HG03139 (cell line): Measurements from ENCODE around the gene KIF11.
"Not testable (repeated sequence)": the region's sequence is repeated elsewhere in the genome, so short reads cannot be mapped to it uniquely, and the experiment has no call there.

Experiments
- ATAC-seq: cut with Tn5 transposase; IDR thresholded peaks from one replicate; pipeline ENCODE4 v1.9.1; 2021; ENCODE audit not compliant: unreplicated experiment

Gene KIF11

DNA sequence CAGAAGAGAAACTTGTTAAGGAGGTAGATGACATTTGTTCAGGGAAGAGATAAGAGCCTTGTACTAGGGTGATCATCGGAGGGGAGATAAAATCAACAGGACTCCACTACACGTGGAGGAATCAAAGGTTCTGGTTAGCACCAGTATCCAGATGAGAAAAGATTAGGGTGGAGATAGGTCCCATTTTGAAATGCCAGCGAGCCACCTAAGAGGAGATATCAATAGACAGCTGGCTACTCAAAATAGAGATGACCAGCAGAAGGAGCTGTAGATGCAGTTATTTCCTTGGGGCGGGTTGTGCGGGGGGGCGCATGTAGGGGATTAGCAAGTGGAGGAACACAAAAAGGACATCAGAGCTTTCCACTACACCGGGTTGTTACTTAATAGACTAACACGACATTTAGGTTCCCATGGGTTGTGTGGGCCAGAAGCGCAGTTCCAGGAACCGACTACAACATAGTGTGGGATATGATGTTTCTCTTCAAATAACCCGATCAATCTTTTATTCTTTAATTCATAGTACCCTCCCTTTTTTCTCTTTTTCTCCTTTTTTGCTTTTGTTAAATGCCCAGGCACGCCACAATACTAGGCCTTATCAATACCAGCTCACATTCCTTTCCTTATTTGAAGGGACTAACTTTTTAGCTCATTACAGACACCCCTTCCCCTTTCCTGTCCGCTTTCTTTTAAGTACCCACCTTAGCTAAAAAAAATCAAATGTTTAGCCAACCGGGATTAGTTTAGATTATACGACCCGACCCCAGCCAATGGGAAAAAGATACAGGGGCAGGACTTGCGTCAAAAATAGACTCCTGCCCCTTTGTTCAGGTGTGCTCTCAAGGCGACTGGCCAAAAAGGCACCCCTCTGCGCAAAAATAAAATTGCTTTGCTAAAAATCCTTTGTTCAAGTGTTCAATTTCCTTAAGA, 2.0 kb upstream of the KIF11 start:
- peak; percentile 5 for ATAC-seq

DNA sequence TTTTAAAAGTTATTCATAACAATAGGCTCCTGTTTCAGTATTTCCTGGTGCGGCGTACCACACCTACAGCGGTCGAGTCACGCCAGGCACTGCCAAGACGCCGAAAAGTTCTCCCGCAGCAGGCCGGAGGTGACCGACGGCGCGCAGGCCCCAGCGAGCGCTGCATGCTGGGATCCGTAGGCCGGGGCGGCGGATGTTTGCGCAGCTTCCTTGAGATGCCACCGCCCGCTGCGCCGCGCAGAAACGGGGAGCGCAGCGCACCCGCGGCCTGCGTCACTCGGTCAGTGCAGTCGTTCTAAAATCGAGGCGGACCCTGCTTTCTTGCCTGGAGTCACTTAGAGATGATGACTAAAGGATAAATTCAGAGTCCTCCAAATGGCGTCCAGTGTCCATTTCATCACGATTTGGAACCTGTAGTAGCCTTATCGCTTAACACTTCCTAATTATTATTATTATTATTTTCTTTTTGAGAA, 1.3 kb upstream of the KIF11 start:
- peak; percentile 64 for ATAC-seq

DNA sequence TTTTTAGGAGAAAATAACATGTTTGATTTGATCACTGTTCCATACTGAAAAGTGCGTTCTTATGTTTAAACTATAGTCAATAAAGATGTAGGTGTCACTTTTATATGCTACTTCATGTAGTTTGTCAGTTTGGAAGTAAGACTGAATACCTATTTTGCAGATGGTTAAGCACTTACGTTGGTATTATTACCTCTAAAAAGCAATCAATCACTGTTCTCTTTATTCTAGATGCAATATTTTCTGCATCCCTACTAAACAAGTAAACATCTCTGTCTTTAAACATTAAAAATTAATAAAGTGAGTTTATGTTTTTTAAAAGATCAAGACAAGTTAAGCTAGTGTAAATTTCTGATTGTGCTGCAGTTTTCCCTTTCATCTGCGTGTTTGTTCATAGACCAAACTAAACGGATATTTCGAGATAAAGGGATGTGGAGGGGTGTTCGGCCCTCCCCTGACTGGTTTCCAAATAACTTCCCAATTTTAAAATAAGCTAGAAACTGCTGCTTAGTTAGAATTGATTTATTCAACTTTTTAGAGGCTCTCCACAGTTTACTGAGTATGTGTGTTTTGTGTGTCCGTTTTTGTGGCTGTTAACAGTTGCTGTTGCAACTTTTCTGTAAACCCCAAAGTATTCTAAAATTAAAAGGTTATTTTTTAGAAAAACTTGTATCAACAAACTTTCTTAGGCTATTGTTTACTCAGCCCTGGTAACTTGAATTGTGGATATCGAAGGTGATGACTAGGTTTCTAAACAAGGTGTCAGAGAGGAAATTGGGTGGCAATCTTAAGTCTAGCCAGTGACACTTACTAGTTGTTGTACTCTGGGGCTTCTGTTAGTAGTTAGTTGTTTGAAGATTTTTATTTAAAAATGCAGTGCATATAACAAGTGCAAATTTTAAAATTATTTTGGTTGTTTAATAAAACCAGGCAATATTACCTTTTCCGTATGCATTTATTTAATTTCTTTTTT, 974 bp downstream of the KIF11 start:
- ATAC-seq: no peak

DNA sequence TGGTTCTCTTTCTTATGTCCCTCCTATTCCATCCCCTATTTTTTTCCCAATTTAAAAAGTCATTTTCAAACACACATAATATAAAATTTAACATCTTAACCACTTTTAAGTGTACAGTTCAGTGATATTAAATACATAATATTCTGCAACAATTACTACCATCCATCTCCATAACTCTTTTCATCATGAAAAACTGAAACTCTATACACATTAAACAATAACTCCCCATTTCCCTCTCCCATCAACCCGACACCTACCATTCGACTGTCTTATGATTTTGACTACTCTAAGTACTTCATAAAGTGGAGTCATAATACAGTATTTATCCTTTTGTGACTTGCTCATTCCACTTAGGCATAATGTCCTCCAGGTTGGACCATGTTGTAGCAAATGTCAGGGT, 2.6 kb downstream of the KIF11 start:
- ATAC-seq: no peak

DNA sequence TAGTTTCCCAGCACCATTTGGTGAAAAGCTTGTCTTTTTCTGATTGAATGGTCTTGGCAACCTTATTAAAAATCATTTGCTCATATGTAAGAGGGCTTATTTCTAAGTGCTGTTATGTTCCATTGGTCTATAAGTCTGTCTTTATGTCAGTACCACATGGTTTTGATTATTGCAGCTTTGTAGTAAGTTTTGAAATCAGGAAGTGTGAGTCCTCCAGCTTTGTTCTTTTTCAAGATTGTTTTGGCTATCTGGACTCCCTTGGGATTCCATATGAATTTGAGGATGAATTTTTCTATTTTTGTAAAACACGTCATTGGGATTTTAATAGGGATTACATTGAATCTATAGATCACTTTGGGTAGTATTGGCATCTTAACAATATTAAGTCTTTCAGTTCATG, 5.4 kb downstream of the KIF11 start:
- ATAC-seq: no peak

DNA sequence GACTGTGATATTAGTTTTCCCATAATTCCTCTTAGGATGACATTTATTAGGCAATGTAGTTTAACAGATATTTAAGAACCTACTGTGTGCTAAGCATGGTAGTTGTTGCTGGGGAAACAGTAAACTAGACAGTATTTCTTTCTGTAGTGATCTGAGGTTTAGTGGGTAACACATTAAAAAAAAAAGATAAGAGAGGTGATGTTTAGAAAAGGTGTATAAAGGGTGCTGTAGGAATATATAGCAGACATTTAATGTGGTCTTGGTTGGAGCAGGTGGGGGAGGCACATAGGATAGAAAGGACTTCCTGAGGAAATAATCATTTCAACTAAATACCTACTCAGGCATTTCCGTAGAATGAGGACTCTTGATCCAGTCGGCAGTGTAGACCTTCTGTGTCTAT, 11.9 kb downstream of the KIF11 start:
- no peak for ATAC-seq

DNA sequence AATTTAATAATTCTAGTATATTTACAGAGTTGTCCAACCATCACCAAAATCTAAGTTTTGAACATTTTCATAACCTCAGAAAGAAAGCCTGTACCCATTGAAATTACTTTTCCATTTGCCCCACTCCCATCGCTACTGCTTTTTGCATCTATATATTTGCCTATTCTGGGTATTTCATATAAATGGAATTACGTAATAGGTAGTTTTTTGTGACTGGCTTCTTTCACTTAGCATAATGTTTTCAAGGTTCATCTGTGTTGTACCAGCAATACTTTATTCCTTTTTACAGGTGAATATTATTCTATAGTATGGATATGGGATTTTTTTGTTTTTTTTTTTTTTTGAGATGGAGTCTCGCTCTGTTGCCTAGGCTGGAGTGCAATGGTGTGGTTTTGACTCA, 22.6 kb downstream of the KIF11 start:
- no peak for ATAC-seq

DNA sequence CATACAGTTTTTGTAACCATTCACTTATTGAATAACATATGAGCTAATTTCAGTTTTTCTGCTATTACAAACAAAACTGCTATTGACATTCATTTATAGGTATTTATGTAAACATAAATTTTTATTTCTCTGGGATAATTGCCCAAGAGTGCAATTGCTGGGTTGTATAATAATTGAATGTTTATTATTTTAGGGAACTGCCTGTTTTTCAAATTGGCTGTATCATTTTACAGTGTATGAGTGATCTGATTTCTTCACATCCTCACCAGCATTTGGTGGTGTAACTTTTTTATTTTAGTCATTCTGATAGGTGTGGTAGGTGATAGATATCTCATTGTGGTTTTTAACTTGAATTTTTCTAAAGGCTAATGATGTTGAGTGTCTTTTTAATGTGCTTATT, 26.4 kb downstream of the KIF11 start:
- ATAC-seq: no peak

DNA sequence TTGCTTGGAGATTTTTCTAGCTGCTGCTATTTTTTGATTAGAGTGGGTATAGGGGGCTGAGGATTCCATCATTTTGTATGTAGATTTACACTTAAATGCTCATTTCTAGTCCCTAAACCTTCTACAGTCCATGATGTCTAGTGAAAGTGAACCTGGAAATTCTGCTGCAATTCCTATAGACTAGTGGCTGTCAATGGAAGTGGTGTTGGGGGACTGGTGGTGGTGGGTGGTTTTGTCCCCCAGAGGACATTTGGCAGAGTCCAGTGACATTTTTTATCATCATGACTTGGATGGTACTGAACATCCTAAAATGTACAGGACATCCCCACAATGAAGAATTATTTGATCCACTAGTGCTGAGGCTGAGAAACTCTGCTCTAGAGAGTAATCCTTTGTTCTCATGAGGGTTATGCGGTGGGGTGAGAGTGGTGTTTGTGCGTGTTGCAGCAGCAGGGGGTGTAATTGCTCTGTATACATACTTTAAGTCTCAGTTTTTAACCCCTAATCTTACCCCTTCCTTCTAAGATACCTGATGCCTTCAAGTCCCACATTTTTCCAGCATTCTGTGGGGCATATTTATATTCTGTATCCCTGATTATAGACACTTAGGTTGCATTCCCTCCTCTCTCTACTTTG, 35.0 kb downstream of the KIF11 start:
- no peak for ATAC-seq

DNA sequence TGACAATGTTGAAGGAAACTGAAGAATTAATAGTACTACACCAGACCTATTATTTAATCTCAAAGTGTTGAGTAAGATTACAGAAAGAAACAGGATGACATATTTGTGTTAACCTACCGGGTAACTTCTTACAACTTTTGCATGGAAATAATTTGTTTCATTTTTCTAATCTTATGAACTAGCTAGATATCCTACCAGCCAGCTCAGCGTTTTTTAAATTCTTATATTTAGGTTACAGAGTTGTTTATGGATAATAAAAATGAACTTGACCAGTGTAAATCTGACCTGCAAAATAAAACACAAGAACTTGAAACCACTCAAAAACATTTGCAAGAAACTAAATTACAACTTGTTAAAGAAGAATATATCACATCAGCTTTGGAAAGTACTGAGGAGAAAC, 37.0 kb downstream of the KIF11 start:
- ATAC-seq: no peak

DNA sequence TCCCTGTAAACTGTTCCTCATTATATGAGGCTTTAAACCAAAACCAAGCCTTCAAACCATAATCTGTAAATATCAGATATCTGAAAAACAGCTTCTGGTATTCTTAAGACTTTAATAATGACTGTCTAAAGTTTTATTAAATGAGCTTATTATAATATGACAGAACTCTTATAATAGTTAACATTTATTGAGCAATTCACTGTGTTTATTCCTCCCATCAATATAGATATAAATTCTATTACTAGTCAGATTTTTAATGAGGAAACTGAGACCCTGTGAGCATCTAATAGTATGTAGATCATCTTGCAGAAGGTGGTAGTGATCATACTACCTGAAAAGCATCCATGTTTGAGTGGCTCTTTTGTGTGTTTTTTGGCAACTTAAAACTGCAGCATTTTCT, 45.1 kb downstream of the KIF11 start:
- no peak for ATAC-seq

DNA sequence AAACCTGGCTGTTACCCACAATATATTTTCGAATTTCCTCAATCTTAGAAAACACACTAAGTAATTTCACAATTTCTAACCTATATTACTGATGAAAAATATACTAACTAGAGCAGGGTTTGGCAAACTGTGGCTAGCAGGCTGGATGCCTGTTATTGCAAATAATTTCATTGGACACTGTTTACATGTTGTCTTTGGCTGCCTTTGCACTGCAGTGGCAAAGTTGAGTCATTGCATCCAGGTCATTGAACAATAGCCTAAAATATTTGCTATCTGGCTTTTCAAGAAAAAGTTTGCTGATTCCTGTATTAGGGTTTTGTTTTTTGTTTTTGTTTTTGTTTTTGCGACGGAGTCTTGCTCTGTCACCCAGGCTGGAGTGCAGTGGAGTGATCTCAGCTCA, 47.2 kb downstream of the KIF11 start:
- ATAC-seq: no peak

DNA sequence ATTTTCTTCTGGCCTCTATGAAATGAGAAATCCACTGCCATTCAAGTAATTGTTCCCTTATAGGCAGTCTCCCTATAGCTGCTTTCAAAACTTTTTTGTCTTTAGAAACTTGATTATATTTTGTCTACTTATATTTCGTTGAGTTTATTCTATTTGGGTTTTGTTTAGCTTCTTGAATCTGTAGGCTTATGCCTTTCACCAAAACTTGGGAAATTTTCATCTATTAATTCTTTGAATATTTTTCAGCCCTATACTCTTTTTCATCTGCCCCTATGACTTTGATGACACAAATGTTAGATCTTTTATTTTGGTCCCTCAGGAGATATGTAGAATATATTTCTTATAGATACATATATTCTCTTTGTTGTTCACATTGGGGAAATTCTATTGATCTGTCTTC, 48.6 kb downstream of the KIF11 start:
- ATAC-seq: no peak

DNA sequence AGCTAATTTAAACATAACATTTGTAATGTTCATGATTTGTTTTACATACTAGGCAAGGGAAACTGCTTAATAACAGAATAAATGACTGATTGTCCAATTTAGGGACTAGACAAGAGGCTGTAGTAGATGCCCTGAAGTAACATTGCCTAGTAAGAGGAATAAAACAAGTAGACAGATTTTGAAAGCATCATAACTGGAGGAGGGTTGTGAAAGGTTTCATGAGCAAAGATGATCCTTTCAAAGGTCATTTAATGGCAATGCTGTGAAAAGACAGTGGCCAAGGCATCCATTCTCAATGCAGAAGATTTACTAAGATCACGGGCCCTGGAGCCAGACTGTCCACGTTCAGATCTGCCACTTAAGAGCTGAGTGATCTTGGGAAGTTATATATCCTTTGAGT, 52.0 kb downstream of the KIF11 start:
- no peak for ATAC-seq

DNA sequence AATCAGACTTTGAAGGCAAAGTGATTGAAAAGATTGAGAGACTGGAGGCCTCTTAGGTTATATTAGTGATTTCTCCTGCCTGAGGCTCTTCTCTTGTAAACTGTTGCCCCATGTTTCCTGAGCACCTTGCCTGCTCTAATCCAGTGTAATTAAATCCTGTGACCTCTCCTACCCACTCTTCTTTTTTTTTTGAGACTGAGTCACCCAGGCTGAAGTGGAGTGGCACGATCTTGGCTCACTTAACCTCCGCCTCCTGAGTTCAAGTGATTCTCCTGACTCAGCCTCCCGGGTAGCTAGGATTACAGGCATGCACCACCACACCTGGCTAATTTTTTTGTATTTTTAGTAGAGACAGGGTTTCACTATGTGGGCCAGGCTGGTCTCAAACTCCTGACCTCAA, 57.9 kb downstream of the KIF11 start:
- ATAC-seq: not testable (repeated sequence)

DNA sequence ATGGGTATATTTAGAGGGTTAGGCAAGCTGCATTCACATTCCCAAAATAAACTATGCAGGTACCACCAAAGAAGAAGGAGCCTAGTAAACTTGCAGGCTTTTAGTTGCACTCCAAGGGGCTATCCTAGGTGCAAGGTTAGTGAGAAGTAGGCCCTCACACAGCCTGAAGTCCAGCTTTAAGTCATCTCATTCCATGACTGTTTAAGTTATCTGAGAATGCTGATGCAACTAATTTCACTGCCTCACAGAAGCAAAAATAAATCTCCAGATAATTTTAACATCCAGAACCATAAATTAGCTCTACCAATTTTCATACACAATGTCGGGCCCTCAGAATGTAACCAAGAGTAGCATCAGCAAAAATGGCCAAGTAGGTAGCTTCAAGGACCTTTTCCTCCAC, 62.5 kb downstream of the KIF11 start:
- ATAC-seq: no peak

DNA sequence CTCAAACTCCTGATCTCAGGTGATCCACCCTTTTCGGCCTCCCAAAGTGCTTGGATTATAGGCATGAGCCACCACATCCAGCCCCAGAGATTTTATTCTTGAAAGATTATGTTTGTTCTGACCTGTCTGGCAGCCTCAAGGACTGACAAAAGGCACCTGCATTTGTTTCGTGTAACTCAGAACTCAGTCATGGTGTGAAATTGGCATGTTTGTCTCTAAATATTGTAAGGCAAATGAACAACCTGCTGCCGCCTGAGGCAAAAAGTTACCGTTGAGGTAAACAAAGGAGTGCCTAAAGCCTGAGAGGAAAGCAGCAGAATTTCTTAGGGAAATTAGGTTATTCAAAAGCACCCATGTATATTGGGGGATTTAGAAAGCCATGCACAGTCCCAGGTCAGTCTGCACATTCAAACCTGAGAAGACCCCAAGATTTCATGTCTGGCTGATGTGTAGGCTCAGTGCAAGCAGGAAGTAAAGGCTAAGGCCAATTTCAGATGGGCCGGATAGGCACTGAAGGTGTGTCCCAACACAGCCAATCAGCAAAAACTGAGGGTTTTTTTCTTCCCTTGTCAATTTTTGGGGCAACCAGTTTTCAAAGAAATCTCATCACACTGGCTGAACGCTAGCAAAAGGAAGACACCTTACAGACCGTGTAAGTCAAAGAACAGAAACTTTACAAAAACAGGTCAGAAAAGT, 63.5 kb downstream of the KIF11 start:
- no peak for ATAC-seq

DNA sequence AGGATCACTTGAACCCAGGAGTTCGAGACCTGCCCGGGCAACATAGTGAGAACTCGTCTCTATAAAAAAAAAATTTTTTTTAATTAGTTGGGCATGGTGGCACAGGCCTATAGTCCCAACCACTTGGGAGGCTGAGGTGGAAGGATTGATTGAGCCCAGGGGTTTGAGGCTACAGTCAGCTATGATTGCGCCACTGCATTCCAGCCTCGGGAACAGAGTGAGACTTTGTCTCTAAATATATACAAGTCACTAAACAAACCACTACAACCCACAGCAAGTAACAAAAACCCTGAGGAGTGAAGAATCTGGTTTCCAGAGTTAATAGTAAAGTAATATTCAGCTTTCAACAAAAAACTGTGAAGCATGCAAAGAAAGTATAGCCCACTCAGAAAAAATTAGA, 64.1 kb downstream of the KIF11 start:
- ATAC-seq: no peak

DNA sequence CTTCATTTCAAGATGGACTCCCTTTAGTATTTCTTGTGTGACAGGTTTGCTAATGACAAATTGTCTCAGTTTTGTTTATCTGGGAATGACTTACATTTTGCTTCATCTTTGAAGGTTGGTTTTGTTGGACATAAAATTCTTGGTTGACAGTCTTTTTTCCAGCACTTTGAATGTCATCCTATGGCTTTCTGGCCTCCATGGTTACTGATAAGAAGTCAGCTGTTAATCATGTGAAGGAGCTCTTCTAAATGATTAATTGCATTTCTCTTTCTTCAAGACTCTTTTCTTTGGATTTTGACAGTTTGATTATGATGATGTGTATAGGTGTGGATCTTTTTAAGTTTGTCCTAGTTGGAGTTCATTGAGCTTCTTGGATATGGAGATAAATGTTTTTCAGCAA, 69.9 kb downstream of the KIF11 start:
- no peak for ATAC-seq

DNA sequence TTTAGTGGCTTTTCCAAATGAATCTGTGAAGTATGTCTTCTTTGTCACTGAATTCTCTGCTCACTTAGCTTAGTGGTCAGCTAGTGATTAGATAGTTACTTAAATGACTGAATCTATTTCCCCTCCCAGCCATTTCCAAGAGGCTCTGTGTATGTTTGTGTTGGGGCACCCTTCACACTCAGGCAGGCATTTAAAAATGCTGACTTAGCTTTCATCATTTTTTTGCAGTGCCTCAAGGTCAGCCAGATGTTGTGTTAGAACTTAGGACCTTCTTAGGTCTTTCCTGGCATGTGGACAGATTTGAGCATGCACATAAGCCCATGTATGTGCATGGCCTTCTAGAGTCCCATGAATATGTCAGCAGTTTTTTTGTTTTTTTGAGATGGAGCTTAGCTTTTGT, 71.4 kb downstream of the KIF11 start:
- ATAC-seq: no peak

DNA sequence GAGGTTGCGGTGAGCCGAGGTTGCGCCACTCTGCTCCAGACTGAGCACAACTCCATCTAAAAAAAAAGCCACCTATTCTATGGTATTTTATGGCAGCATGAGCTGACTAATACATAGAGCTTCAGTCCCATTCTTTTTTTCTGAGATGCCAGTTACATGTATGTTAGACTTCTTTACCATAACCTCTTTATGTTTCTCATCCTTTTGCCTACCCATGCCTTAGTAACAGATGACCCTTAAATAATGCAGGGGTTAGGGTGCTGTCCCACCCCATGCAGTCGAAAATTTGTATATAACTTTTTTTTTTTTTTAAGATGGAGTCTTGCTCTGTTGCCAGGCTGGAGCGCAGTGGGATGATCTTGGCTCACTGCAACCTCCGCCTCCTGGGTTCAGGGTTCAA, 74.1 kb downstream of the KIF11 start:
- no peak for ATAC-seq
